Transverse colon (tissue), 4 donors: ENCODE measurements around the gene SRRM3. TPM values are rescaled to one million over a fixed set of nuclear protein-coding genes. Genes with fewer than 3 reads are reported as not detected.

Experiments used
- DNase-seq: peaks from one replicate; pipeline ENCODE4 v3.0.0-alpha.2; 2019
- H3K27ac ChIP-seq, 4 donors: fragments of 200-600 bp; sonication (generic); 2 replicates each; pipeline ENCODE4 v1.5.1; 2016 to 2018; ENCODE audit warnings: inconsistent platforms in 4 of 4
- H3K27me3 ChIP-seq: fragments of 200-600 bp; sonication (generic); 2 replicates; pipeline ENCODE4 v1.5.1; 2017; ENCODE audit warnings: inconsistent platforms
- H3K36me3 ChIP-seq, 4 donors: fragments of 200-600 bp; sonication (generic); 2 replicates each; pipeline ENCODE4 v1.5.1; 2017 to 2019; ENCODE audit warnings: inconsistent platforms in 4 of 4
- H3K4me1 ChIP-seq, 4 donors: fragments of 200-600 bp; sonication (generic); 2 replicates each; pipeline ENCODE4 v1.5.1; 2017 to 2020; ENCODE audit warnings: inconsistent platforms in 4 of 4
- H3K4me3 ChIP-seq, 4 donors: fragments of 200-600 bp; sonication (generic); 1 replicate in 1 of 4; 2 replicates in 3 of 4; pipeline versions ENCODE4 v1.5.1 to v1.6.1; 2017 to 2019; ENCODE audit warnings: inconsistent platforms in 4 of 4
- H3K9me3 ChIP-seq, 2 donors: fragments of 200-600 bp; sonication (generic); 2 replicates each; pipeline ENCODE4 v1.5.1; 2017 to 2019; ENCODE audit warnings: inconsistent platforms in 2 of 2
- EP300 ChIP-seq: sonication (generic); formaldehyde crosslinking; IDR thresholded peaks from one replicate; pipeline ENCODE4 v1.6.1; 2017; ENCODE audit warnings: antibody characterized with exemption, low read depth
- POLR2A ChIP-seq: fragments of 450-650 bp; IDR thresholded peaks from one replicate; pipeline ENCODE4 v1.6.1; 2016; ENCODE audit warnings: antibody characterized with exemption, mild to moderate bottlenecking, moderate library complexity
- POLR2AphosphoS5 ChIP-seq, 3 donors: sonication (generic); formaldehyde crosslinking; IDR thresholded peaks; one replicate each; pipeline ENCODE4 v1.6.1; 2016; ENCODE audit warnings: antibody characterized with exemption in 3 of 3
- WGBS, 2 donors: methylation state at CpG; one replicate each; pipeline ENCODE4 v1.1.5; 2018; ENCODE audit warnings: low coverage in 1 of 2; 5-methylcytosine and 5-hydroxymethylcytosine counted together
- in situ Hi-C, 4 donors: fragments of 200-750 bp; cut with MboI; loops; one replicate each; pipeline versions ENCODE4 v1.15.0 to v1.15.1; 2017; ENCODE audit warnings: low sequenced_read_pairs in 3 of 4, low pct_ligation_motif_present in 1 of 4, low pct_unique_long_range_greater_than_20kb in 1 of 4
- intact Hi-C: fragments of 100-400 bp; cut with DNase I; formaldehyde crosslinking; loops from one replicate; pipeline ENCODE4 v1.15.1; 2023; ENCODE audit warnings: low total_unique reads
- total RNA-seq, 4 donors: library from RNA; depleted of rRNA; stranded (reverse); fragments of >200 nt; gene quantifications; one replicate each; pipeline ENCODE4 v1.1.0, GENCODE V29; 2016
- TF ChIP-seq, protein P1 (sequence below), 5 experiments: fragments of 200-600 bp in 3 of 5; fragments of 450-650 bp in 2 of 5; sonication (generic) in 3 of 5; IDR thresholded peaks; 1 replicate in 2 of 5; 2 replicates in 3 of 5; pipeline ENCODE4 v1.5.1; 2016 to 2017; ENCODE audit warnings: antibody characterized with exemption in 5 of 5, inconsistent platforms in 3 of 5, mild to moderate bottlenecking in 2 of 5, moderate library complexity in 1 of 5

SRRM3 gene
- total RNA-seq, 4 donors from 2014 or later, result 0.82 to 1.4 (median 1.1) TPM; not detected in 1

- H3K4me3 ChIP-seq, result no peak overlapping the region
- no peaks in the 10 kb centered on the region for H3K36me3 ChIP-seq
- H3K27ac ChIP-seq, result no peak overlapping the region
- no peak for DNase-seq
- intact Hi-C loops, result no loop called here
- H3K4me1 ChIP-seq, result peaks cover 0 to 10% (median 2%) of the 10 kb centered on the region in 4 donors
- H3K27me3 ChIP-seq, result peaks cover 78% of the 10 kb centered on the region
- in situ Hi-C loops, result no loop called here
- 80 to 87% methylated on average over 2 to 6 of the region's 6 CpGs for WGBS, 2 donors
- no peaks in the 10 kb centered on the region for H3K9me3 ChIP-seq
- TF ChIP-seq POLR2AphosphoS5 (IDR thresholded peaks at IDR 0.05), result no peak
- TF ChIP-seq, protein P1, sequence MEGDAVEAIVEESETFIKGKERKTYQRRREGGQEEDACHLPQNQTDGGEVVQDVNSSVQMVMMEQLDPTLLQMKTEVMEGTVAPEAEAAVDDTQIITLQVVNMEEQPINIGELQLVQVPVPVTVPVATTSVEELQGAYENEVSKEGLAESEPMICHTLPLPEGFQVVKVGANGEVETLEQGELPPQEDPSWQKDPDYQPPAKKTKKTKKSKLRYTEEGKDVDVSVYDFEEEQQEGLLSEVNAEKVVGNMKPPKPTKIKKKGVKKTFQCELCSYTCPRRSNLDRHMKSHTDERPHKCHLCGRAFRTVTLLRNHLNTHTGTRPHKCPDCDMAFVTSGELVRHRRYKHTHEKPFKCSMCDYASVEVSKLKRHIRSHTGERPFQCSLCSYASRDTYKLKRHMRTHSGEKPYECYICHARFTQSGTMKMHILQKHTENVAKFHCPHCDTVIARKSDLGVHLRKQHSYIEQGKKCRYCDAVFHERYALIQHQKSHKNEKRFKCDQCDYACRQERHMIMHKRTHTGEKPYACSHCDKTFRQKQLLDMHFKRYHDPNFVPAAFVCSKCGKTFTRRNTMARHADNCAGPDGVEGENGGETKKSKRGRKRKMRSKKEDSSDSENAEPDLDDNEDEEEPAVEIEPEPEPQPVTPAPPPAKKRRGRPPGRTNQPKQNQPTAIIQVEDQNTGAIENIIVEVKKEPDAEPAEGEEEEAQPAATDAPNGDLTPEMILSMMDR (IDR thresholded peaks at IDR 0.05), result no peak
- no peak for TF ChIP-seq POLR2A
- no peak for TF ChIP-seq EP300
These were observed 70.4 kb downstream of the SRRM3 start for GRCh38 chr7:76272142-76272541.

DNA sequence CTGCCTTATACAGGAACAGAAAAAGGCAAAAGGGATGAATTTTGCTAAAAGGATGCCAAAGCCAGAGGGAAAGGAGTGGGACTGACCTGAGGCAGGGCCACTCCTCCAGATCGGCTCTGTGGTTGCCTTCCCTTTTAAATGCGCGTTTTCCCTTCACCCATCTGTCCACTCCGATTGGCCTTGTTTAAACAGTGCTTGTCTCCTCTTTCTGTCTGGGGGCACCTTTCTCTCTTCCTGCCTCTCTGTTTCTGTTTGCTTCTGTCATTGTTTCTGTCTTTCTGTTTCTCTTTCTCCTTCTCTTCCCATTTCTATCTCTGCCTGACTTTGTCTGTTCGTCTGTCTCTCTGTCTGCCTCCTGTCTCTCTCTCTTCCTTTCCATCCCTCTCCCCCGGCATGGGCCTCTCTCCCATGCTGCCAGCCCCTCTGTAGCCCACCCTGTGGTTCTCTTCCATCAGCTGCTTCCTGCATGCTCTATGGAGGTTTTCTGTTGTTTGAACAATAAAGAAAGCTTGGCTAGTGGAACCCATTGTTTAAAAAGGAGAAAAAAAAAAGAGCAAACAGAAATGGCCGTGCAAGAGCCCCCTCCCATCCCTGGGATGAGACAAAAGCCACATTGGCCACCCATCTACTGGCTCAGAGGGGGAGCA is 71.3 kb downstream of the SRRM3 start:
- in situ Hi-C loops (no loop called here), intact Hi-C loops (no loop called here)
- Histone ChIP-seq H3K4me1 (peaks cover 0 to 3% (median 0%) of the 10 kb centered on the region in 4 donors), H3K27ac (no peak overlapping the region), H3K27me3 (peaks cover 74% of the 10 kb centered on the region), H3K36me3 (no peaks in the 10 kb centered on the region), H3K9me3 (no peaks in the 10 kb centered on the region), H3K4me3 (no peak overlapping the region)
- no peak for DNase-seq
- 22 to 31% methylated on average over 6 to 7 of the region's 7 CpGs for WGBS, 2 donors
- no peak for TF ChIP-seq POLR2A
- TF ChIP-seq EP300, result no peak
- TF ChIP-seq, protein P1 (IDR thresholded peaks at IDR 0.05), result no peak
- no peak for TF ChIP-seq POLR2AphosphoS5 (IDR thresholded peaks at IDR 0.05)

- H3K4me3 ChIP-seq, result no peak overlapping the region
- DNase-seq, result no peak
- H3K9me3 ChIP-seq, result no peaks in the 10 kb centered on the region
- no peaks in the 10 kb centered on the region for H3K36me3 ChIP-seq
- peaks cover 74% of the 10 kb centered on the region for H3K27me3 ChIP-seq
- H3K4me1 ChIP-seq, result no peaks in the 10 kb centered on the region
- in situ Hi-C loops (no loop called here), intact Hi-C loops (no loop called here)
- no peak overlapping the region for H3K27ac ChIP-seq
- 58 to 78% methylated on average over 5 of the region's 5 CpGs for WGBS, 2 donors
- TF ChIP-seq POLR2A, result no peak
- TF ChIP-seq, protein P1 (IDR thresholded peaks at IDR 0.05), result no peak
- no peak for TF ChIP-seq POLR2AphosphoS5 (IDR thresholded peaks at IDR 0.05)
- no peak for TF ChIP-seq EP300
These were observed 71.8 kb downstream of the SRRM3 start for GRCh38 chr7:76273503-76273902.

DNA sequence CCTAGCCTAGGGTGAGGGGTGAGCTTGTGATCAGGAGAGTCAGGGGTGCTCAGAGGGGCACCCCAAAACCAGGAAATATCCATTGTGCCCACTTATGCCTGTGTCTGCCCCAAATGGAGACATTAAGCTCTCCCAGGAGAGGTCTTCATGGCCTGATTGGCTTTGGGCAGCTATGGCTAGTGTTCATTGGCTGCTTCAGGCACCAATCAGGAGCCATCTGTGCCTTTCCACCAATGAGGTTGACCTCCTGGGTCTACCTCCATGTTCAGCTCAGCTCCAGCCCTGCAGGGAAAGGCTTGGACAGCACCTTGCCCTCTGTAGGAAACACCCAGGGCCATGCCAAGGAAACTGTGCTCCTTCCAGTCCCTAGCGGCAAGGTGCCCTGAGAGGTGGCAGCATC is 76.8 kb downstream of the SRRM3 start:
- DNase-seq, result no peak
- TF ChIP-seq, protein P1 (IDR thresholded peaks at IDR 0.05), result no peak
- TF ChIP-seq EP300 (no peak), POLR2AphosphoS5 (IDR thresholded peaks at IDR 0.05) (no peak), POLR2A (no peak)
- no peak overlapping the region for H3K4me3 ChIP-seq
- H3K36me3 ChIP-seq, result no peaks in the 10 kb centered on the region
- H3K9me3 ChIP-seq, result no peaks in the 10 kb centered on the region
- WGBS, 2 donors, result 100% methylated on average over 1 of the region's 1 CpG; no CpG with 5 or more reads in 1 of the 2 donors
- intact Hi-C loops, result no loop called here
- H3K27me3 ChIP-seq, result peaks cover 69% of the 10 kb centered on the region
- H3K27ac ChIP-seq, result no peak overlapping the region
- in situ Hi-C loops, result no loop called here
- peaks cover 5 to 28% (median 17%) of the 10 kb centered on the region in 4 donors for H3K4me1 ChIP-seq
